Amniotic stem cell (primary cell): ENCODE measurements around the gene HOTAIR.

Source experiments
- DNase-seq: peaks from one replicate; lab custom pipeline; 2025; lab: John Stamatoyannopoulos, UW

Gene HOTAIR

GRCh38 chr12:53960187-53961024 is 14.3 kb downstream of the HOTAIR start:
- DNase-seq, result no peak

DNA sequence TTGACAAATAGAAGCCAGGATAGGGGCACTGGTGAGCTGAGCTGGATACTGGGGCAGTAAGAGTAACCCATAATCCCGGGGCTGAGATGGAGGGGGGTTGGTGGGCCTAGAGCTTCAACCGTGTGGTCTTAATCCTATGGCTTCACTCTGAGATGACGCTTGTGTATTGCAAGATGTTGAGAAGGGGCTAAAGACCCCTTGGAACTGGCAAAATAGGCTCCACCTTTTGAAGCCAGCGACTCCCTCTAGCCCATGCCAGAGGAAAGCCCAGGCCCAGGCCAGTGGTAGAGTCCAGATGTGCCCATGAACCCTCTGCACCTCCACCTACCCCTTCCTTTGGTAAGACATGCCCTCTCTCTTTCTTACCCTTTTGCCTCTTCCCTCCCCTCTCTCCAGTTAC is 15.4 kb downstream of the HOTAIR start:
- no peak for DNase-seq

DNA sequence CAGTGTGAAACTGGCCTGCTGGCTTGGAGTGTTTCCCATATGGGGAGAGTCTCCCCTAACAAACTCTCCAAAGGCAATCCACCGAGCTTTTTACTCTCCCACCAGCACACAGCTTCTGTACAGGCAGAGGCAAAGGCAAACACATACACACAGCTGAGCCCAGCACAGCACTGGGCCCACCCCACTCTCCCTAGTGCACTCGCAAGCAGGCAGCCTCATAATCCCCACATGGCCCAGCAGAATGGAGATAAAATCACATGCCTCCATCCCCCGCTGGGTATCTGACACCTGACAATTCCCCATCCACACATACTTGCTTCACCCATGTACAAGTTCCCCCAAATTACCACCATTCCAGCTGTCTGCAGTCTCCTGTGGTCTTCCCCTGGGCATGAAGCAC is 16.6 kb downstream of the HOTAIR start:
- DNase-seq, result no peak

DNA sequence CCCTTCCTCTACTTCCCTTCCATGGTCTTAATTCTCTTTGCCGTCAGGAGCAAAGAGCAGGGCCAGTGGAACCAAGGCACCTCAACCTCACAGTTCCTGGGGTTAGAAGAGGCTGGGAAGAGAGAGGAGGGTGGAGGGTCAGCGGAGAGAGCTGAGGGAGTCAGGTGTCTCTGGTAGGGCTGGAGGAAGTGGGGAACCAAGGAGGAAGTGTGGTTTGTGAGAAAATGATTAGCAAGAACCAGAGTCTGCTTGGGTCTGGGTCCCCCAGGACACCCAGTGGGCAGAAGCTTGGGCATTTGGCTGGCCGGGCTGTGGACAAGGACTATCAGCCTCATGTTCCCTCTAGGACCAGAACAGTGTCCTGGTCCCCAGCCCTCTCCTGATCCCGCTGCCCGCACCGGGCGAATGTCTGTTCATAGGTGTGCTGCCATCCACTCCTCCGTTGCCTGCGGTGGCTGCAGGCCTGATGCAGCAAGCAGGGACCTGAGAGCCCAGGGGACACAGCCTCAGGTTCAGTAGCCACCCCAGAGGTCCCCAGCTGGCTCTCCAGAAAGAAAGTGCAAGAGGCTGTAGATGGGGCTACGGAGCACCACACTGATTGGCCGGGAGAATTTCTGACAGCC is 17.7 kb downstream of the HOTAIR start:
- DNase-seq, result no peak

DNA sequence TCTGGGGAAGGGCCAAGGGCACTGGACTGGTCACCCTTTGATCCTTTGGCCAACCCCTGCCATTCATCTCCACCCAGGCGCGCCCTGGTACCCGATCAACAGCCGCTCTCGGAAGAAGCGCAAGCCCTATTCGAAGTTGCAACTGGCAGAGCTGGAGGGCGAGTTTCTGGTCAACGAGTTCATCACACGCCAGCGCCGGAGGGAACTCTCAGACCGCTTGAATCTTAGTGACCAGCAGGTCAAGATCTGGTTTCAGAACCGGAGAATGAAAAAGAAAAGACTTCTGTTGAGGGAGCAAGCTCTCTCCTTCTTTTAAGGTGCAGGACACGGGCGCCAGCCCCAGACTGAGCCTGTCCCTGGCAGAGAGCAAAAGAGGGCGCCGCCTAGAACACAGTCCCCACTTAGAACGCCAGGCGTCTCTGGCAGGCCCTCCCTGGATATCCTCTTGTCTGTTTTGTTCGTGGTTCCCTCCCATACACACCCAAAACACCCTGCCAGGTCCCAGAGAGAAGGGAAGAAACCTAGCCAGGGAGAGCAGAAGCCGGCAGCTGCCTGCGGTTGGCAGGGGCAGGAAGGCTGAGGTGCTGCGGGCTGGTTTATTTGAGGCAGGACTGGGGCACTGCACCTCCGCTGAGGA is 18.4 kb downstream of the HOTAIR start:
- no peak for DNase-seq

- no peak for DNase-seq
Measured at GRCh38 chr12:53955776-53956250, 18.9 kb downstream of the HOTAIR start.

- no peak for DNase-seq
Measured at GRCh38 chr12:53955036-53955775, 19.5 kb downstream of the HOTAIR start.

- no peak for DNase-seq
Measured at GRCh38 chr12:53954694-53955035, 20.1 kb downstream of the HOTAIR start, which contains the start of gene HOXC12. TSS of gene HOXC12 (plus strand) at chr12:53954903. CDS start at chr12:53954930, 27 bp downstream.

- no peak for DNase-seq
Measured at GRCh38 chr12:53953831-53954693, 20.7 kb downstream of the HOTAIR start.

- no peak for DNase-seq
Measured at GRCh38 chr12:53952871-53953734, 21.7 kb downstream of the HOTAIR start.

DNA sequence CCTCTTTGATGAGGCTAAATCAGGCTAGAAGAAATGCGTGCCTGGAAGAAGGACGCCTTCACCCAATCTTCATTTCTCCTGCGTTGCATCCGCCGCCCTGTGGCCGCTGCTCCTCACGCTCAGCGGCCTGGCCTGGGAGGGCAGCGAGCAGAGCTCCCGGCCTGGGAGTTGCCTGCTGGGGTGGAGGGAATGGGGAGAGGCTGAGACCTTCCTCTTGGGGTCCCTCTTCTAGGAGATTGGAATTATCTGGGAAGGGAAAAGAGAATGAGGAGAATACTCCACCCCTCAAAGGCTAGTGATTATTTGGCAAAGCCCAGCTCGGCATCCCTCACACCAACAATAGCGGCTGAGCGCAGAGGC is 22.4 kb downstream of the HOTAIR start:
- no peak for DNase-seq

DNA sequence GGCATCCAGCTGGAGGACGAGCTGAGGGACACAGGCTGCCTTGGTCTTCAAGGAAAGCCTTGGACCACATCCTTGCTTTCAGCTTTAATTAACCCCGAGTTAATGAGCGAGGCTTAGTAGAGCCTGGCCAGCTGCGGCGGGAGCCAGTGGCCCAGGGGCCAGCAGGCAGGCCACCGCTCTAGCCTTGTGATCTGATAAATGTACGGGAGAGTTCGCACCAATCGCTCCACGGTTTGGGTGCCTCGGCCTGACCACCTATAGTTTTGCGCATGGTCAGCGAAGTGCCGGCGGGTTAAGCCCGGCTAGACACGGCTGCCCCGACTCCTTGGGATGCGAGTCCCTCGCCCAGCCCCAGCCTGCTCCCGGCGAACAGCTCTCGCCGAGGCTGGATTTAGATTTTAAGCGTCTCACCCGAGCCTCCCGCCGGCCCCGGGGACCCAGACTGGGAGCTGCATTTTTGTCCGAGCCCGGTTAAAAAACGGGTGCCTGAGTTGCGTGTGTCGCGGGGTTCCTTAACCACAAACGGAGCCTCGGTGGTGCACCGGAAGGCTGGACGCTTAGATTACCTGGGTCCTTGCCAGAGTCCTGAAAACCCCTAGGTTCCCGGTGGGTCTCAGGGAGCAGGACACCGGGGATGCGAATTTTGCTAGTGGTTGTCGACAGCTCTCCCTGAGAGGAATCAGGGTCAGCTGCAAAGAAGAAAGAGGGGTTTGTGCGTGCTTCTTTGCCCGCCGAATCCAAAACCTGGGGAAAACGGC is 23.0 kb downstream of the HOTAIR start:
- DNase-seq, result no peak

DNA sequence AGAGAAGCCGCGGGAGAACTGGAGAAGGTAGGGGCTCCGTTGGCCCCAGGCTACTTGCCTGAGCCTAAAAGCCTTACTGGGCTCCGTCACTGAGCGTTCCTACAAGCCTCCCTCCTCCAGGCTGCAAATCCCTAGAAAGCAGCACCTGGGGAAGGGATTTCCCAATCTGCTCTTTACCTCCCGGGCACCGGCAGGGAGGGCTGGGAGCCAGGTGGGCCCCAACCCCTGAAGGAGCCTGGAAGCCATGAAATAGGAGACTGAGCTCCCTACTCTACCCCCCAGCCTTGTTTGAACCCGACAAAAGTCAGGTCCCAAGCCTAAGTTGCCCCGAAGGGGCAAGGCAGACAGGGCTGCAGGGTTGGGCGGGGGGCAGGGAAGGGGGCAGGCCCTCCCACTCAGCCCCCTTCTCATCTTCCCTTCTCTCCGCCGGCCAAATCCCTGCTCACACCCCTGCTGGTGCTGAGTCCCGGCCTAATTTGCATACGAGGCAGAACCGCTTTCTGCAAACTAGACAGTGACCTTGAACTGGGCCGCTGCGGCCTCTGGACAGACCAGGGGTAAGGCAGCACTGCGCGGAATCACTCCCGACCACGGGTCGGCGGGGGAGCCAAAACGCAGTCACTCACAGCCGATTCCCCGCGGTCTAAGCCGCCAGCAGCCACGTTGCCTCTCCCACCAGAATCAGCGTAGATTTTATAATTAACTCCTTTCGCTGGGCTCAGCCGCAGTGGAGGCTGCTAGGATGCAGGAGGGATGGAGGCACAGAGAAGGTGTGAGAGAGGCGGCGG is 23.8 kb downstream of the HOTAIR start:
- no peak for DNase-seq

DNA sequence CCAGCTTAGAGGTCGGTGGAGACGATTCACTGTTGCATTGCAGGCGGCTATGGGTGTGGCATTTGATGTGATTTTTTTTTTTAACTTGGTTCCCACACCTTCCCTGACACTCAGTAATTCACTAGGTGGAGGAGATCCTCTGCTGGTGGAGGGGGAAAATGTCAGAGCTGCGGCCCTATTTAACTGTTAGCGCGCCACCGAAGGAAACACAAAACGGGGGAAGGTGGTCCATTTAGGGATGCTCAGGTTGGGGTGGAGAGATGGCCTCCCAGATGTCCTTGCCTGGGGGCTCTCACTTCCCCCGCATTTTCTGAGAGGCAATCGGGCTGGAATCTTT is 24.3 kb downstream of the HOTAIR start:
- no peak for DNase-seq

DNA sequence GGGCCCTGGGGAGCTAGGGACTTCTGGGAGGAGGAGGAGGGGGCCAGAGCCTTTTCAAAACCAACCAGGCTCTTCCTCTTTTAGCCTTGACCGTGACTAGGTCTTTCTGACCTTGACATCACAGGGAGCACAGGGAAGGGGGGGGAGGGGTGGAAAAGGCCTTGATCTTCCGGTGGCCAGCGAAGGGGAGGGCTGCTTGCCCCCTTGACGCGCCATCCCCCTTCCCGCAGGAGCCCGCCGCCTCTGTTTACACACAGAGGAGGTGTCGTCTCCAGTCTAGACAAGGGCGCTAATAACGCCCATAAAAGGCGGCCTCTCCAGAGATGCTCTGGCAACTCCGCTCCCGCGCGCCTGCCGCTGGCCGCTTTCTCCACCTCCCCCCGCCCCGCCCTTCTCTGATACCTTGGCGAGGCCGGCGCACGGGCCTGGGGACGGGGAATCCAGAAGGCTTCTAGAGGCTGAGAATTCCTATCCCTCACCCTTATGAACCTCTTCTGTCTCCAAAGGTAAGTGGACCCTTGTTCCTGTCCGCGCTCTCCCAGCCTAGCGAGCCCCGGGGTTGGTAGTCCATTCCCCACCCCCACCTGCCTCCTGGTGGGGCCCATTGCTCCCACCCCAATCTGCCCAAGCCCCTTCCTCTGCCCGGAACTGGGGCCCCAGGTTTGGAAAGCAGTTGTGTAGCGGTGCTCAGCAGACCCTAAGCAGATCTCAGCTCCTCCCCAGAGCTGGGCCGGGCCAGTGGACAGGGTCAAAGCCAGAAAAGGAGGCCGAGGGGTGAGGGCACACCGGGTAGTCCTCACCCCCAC is 24.9 kb downstream of the HOTAIR start:
- no peak for DNase-seq

GRCh38 chr12:53948650-53949593 is 25.8 kb downstream of the HOTAIR start:
- DNase-seq, result no peak

DNA sequence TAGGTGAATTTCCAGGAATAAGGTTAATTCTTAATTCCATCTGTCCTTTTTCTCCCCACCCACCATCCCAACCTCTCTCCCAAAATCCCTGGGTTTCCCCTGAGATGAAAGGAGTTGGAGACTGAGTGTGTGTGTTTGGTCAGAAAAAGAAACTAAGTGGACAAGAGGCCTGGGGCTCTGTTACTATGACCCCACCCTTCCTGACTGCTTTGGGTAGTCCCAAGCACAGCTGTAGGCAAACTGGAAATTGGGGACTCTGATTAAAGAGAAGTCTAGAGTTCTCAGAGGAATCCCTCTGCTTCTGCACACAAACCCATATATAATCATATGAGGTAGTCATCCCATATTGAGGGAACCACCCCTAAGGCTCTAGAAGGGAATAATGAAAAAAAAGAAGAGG is 27.0 kb downstream of the HOTAIR start:
- no peak for DNase-seq
